Inferior parietal cortex (tissue), 1 donor: ENCODE results near the gene RUNX3.

Experiments
- DNase-seq: peaks from one replicate; pipeline ENCODE4 v3.0.0-alpha.2; 2016; ENCODE audit errors: extremely low spot score

The RUNX3 gene

DNA sequence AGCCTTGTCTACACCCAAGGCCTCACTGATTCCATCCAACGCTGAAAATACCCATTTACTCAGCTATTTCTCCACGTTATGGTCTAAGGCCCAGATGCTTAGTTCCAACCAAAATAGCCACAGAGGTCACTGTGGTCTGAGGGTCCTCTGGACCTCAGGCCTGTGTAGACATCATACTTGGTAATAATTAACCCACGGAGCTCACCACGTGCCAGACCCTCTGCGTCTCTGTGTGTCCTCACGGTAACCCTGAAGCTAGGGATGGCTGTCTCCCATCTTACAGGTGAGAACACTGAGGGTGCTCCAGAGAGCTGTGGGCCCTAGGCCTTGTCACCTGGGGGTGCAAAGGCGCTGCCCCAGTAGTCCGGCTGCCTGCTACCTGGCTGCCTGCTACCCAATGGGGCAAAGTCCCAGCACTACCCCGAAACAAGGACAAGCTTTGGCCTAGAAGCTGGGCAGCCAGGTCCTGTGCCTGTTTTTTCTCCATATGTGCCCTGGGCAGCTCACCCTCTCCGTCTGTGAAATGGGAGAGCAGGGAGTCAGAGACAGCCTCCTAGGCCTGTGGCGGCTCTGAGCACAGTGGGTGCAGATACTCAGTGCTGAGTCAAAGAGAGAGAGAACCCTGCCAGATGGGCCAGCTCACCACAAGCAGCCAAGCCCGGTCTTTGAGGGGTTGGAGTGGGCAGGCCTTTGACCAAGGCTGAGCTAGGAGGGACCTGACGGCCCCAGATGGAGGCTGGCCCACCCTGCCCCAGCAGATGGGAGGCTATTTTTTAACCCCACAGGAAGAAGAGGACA lies 17.0 kb upstream of the RUNX3 start:
- DNase-seq, result no peak

- DNase-seq, result no peak
Observed at GRCh38 chr1:24945354-24946326, 15.6 kb upstream of the RUNX3 start.

GRCh38 chr1:24944318-24944717 lies 14.2 kb upstream of the RUNX3 start:
- no peak for DNase-seq

GRCh38 chr1:24942789-24943188 lies 12.7 kb upstream of the RUNX3 start:
- no peak for DNase-seq

- no peak for DNase-seq
Observed at GRCh38 chr1:24941564-24941963, 11.5 kb upstream of the RUNX3 start.

- DNase-seq, result no peak
Observed at GRCh38 chr1:24940231-24940630, 10.2 kb upstream of the RUNX3 start.

GRCh38 chr1:24939675-24940193 lies 9.7 kb upstream of the RUNX3 start:
- no peak for DNase-seq

GRCh38 chr1:24939040-24939674 lies 9.1 kb upstream of the RUNX3 start:
- DNase-seq, result no peak

GRCh38 chr1:24938276-24938675 lies 8.2 kb upstream of the RUNX3 start:
- no peak for DNase-seq

DNA sequence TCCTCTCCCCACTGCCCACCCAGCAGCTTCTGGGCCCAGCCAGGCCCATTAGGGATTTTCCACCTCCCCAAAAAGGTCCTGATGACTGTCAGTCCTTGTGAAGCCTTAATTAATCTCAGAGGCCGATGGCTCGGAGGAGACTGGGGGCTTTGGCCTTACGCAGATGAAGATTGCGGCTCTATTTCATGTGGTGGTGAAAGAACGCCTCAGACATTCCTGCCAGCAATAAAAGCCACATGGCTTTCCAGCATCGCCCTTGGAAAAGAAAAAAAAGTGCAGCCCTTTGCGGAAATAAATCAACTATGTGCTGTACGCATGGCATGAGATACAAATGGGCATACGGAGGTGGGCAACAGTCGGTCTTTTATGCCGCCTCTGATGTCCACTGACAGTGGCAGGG lies 6.6 kb upstream of the RUNX3 start:
- no peak for DNase-seq

DNA sequence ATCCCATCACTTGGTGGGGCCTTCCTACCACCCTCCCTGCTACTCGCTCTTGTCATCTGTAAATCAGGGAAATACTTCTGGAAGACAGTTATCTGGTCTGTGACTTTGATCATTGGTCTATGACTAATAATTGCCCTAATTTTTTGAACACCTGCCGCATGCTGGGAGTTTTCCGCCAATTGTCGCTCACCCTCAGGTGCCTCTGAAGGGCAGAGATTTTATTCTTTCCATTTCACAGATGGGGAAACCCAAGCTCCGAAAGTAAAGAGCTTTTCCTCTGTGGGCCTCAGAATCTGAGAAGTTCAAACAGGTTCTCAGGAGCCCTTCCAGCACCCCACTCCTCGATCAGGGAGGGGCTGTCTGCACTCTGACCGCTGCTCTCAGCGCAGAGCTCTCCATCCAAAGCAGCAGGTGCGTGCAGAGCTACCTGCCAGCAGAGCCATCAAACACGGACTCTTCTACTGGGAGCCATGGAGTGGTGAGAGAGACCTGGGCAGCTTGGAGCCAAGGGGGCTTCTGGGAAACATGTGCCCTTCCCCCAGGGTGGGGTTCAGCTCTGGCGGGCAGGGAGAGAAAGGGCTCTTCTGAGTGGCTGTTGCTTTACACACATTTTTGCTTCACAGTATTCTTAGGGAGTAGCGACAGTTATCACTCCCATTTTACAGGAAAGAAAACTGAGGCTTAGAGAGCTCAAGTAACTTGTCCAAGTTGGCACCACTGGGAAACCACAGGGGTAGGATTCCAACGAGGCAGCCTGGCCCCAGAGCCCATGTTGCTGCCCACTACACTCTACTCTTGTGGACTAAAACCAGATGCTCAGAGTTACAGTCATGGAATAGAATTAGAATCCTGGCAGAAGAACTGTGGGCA lies 5.8 kb upstream of the RUNX3 start:
- DNase-seq, result no peak

GRCh38 chr1:24935196-24935526 lies 5.1 kb upstream of the RUNX3 start:
- no peak for DNase-seq

- DNase-seq, result no peak
Observed at GRCh38 chr1:24934310-24935195, 4.5 kb upstream of the RUNX3 start.

GRCh38 chr1:24933468-24933867 lies 3.4 kb upstream of the RUNX3 start:
- no peak for DNase-seq

DNA sequence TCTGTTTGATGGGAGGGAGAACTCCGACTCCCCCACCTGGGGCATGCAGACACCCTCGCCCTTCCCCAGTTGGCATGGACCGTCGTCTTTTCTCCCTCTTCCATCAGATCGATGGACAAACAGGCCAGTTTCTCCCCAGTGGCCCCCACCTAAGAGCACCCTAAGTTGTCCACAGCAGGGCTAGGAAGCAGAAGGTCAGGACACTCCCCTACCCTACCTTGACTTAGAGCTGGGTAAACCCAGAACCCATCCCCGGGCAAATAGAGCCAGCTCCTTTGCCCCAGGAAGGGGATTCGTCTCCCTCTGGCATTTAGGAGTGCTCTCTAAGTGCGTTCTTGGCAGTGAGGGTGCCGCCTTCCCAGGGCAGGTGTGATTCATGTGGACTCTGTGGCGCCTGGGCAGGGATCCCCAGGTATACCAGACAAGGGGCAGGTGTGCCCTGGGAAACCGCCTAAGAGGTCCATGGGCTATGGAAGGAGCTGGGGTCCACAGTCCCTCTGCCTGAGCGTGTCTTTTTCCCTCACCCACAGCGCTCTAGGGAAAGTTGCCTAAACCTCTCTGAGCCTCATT lies 2.7 kb upstream of the RUNX3 start:
- no peak for DNase-seq

- no peak for DNase-seq
Observed at GRCh38 chr1:24932284-24932683, 2.2 kb upstream of the RUNX3 start.

- no peak for DNase-seq
Observed at GRCh38 chr1:24931468-24932231, 1.6 kb upstream of the RUNX3 start.

- no peak for DNase-seq
Observed at GRCh38 chr1:24931146-24931467, 1.0 kb upstream of the RUNX3 start.
